Tibial artery (tissue), 4 donors: ENCODE results near the gene NUP35.

Experiments
- DNase-seq, 2 donors: peaks; one replicate each; pipeline ENCODE4 v3.0.0-alpha.2; 2019
- H3K27ac ChIP-seq, 2 donors: fragments of 200-600 bp; sonication (generic) in 1 of 2; 1 replicate in 1 of 2; 2 replicates in 1 of 2; pipeline ENCODE4 v1.5.1; 2018 to 2019; ENCODE audit warnings: mild to moderate bottlenecking in 1 of 2
- H3K27me3 ChIP-seq, 2 donors: fragments of 200-600 bp; sonication (generic) in 1 of 2; one replicate each; pipeline versions ENCODE4 v1.5.1 to v1.6.0; 2016 to 2019
- H3K36me3 ChIP-seq, 3 donors: fragments of 200-600 bp; sonication (generic) in 2 of 3; one replicate each; pipeline ENCODE4 v1.5.1; 2016 to 2019; ENCODE audit warnings: mild to moderate bottlenecking in 2 of 3
- H3K4me1 ChIP-seq, 4 donors: fragments of 200-600 bp; sonication (generic) in 2 of 4; 1 replicate in 3 of 4; 2 replicates in 1 of 4; pipeline ENCODE4 v1.5.1; 2016 to 2019
- H3K4me3 ChIP-seq, 2 donors: fragments of 200-600 bp; sonication (generic) in 1 of 2; 1 replicate in 1 of 2; 2 replicates in 1 of 2; pipeline ENCODE4 v1.5.1; 2018 to 2019; ENCODE audit warnings: mild to moderate bottlenecking in 2 of 2
- H3K9me3 ChIP-seq, 3 donors: fragments of 200-600 bp; sonication (generic) in 1 of 3; one replicate each; pipeline ENCODE4 v1.5.1; 2016 to 2019
- CTCF ChIP-seq, 2 experiments: fragments of 200-600 bp in 1 of 2; fragments of 450-650 bp in 1 of 2; IDR thresholded peaks; one replicate each; pipeline ENCODE4 v1.5.1; 2017 to 2019; ENCODE audit warnings: antibody characterized with exemption in 2 of 2, mild to moderate bottlenecking in 1 of 2, moderate library complexity in 1 of 2
- intact Hi-C: fragments of 100-400 bp; cut with DNase I; formaldehyde crosslinking; loops from one replicate; pipeline ENCODE4 v1.15.0; 2023; ENCODE audit warnings: low total_unique reads

The NUP35 gene

GRCh38 chr2:183179156-183179555 lies 54.9 kb downstream of the NUP35 start:
- peaks cover 29 to 32% (median 30%) of the 10 kb centered on the region in 3 donors for H3K36me3 ChIP-seq
- no peak overlapping the region for H3K4me3 ChIP-seq
- TF ChIP-seq CTCF (IDR thresholded peaks at IDR 0.05): no peak
- intact Hi-C loops: no loop called here
- no peak overlapping the region for H3K27ac ChIP-seq
- H3K27me3 ChIP-seq: no peaks in the 10 kb centered on the region
- H3K9me3 ChIP-seq: peaks cover 0 to 10% (median 4%) of the 10 kb centered on the region in 3 donors
- no peak for DNase-seq
- no peaks in the 10 kb centered on the region for H3K4me1 ChIP-seq

GRCh38 chr2:183185534-183185933 lies 61.3 kb downstream of the NUP35 start:
- Histone ChIP-seq H3K4me3 (no peak overlapping the region), H3K27me3 (no peaks in the 10 kb centered on the region), H3K36me3 (peaks cover 26 to 50% (median 49%) of the 10 kb centered on the region in 3 donors), H3K9me3 (peaks cover 0 to 10% (median 4%) of the 10 kb centered on the region in 3 donors), H3K27ac (no peak overlapping the region), H3K4me1 (no peaks in the 10 kb centered on the region)
- no peak for DNase-seq
- intact Hi-C loops: no loop called here
- TF ChIP-seq CTCF (IDR thresholded peaks at IDR 0.05): no peak

- Histone ChIP-seq H3K27me3 (no peaks in the 10 kb centered on the region), H3K36me3 (peaks cover 32 to 56% (median 54%) of the 10 kb centered on the region in 3 donors)
- intact Hi-C loops: no loop called here
Observed at GRCh38 chr2:183186296-183186695, 62.1 kb downstream of the NUP35 start.

GRCh38 chr2:183186766-183187165 lies 62.5 kb downstream of the NUP35 start:
- H3K36me3 ChIP-seq: peaks cover 35 to 57% (median 54%) of the 10 kb centered on the region in 3 donors
- peaks cover 0 to 10% (median 4%) of the 10 kb centered on the region in 3 donors for H3K9me3 ChIP-seq
- intact Hi-C loops: no loop called here
- no peaks in the 10 kb centered on the region for H3K27me3 ChIP-seq
- no peak for DNase-seq
- H3K4me1 ChIP-seq: no peaks in the 10 kb centered on the region
- H3K27ac ChIP-seq: no peak overlapping the region
- H3K4me3 ChIP-seq: no peak overlapping the region
- no peak for TF ChIP-seq CTCF (IDR thresholded peaks at IDR 0.05)

More at GRCh38 chr2:183186296-183186695, 62.1 kb downstream of the NUP35 start:
- Histone ChIP-seq H3K27ac (no peak overlapping the region), H3K4me3 (no peak overlapping the region), H3K9me3 (peaks cover 0 to 10% (median 4%) of the 10 kb centered on the region in 3 donors), H3K4me1 (no peaks in the 10 kb centered on the region)
- no peak for TF ChIP-seq CTCF (IDR thresholded peaks at IDR 0.05)
- no peak for DNase-seq

- Histone ChIP-seq H3K27me3 (no peaks in the 10 kb centered on the region), H3K4me1 (no peaks in the 10 kb centered on the region), H3K4me3 (no peak overlapping the region), H3K9me3 (no peaks in the 10 kb centered on the region), H3K36me3 (peaks cover 9 to 28% (median 22%) of the 10 kb centered on the region in 3 donors), H3K27ac (no peak overlapping the region)
- no peak for DNase-seq
- intact Hi-C loops: no loop called here
- TF ChIP-seq CTCF (IDR thresholded peaks at IDR 0.05): no peak
Observed at GRCh38 chr2:183192343-183192742, 68.1 kb downstream of the NUP35 start.

- H3K4me1 ChIP-seq: no peaks in the 10 kb centered on the region
- intact Hi-C loops: no loop called here
- H3K4me3 ChIP-seq: no peak overlapping the region
- H3K9me3 ChIP-seq: no peaks in the 10 kb centered on the region
- H3K27me3 ChIP-seq: no peaks in the 10 kb centered on the region
- no peak overlapping the region for H3K27ac ChIP-seq
- no peak for DNase-seq
- no peak for TF ChIP-seq CTCF (IDR thresholded peaks at IDR 0.05)
- H3K36me3 ChIP-seq: peaks cover 9 to 20% (median 10%) of the 10 kb centered on the region in 3 donors
Observed at GRCh38 chr2:183193904-183194303, 69.7 kb downstream of the NUP35 start.
